GM19468 (cell line): ENCODE results near the gene ABCA10.
"Not testable (repeated sequence)": the region's sequence is repeated elsewhere in the genome, so short reads cannot be mapped to it uniquely, and the experiment has no call there.

Source experiments
- ATAC-seq: cut with Tn5 transposase; IDR thresholded peaks from one replicate; pipeline ENCODE4 v1.9.1; 2021; ENCODE audit warnings: mild to moderate bottlenecking, moderate library complexity, moderate number of reproducible peaks; ENCODE audit not compliant: unreplicated experiment; ENCODE audit errors: extremely low read depth

The ABCA10 gene

GRCh38 chr17:69168642-69169041 lies 60.0 kb downstream of the ABCA10 start:
- ATAC-seq, result not testable (repeated sequence)

DNA sequence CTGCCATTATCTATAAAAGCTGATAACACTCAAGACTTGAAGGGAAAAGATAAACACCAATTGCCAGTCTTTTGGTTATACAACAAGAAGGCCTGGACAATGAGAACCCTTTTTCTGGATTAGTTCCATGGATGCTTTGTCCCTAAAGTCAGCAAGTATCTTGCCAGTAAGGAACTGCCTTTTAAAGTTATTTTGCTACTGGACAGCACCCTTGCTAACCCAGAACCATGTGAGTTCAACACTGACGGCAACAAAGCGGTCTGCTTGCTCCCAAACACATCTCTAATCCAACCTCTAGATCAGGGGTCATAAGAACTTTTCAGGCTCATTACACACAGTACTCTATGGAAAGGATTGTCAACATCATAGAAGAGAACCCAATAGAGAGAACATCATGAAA lies 61.7 kb downstream of the ABCA10 start:
- ATAC-seq, result no peak

GRCh38 chr17:69164206-69164605 lies 64.4 kb downstream of the ABCA10 start:
- no peak for ATAC-seq

GRCh38 chr17:69159418-69159817 lies 69.2 kb downstream of the ABCA10 start:
- ATAC-seq, result no peak

DNA sequence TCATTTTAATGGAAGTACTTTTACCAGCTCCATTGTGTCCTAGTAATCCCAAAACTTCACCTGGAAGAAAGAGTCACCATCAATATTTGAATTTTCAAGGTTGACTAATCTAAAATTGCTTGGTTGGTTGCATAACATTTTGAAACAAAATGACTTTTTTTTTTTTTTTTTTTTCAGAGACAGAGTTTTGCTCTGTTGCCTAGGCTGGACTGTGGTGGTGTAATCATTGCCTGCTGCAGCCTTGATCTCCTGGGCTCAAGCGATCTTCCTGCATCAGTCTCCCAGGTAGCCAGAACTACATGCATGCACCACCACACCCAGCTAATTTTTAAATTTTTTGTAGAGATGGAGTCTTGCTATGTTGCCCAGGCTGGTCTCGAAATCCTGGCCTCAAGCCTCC lies 74.4 kb downstream of the ABCA10 start:
- no peak for ATAC-seq

DNA sequence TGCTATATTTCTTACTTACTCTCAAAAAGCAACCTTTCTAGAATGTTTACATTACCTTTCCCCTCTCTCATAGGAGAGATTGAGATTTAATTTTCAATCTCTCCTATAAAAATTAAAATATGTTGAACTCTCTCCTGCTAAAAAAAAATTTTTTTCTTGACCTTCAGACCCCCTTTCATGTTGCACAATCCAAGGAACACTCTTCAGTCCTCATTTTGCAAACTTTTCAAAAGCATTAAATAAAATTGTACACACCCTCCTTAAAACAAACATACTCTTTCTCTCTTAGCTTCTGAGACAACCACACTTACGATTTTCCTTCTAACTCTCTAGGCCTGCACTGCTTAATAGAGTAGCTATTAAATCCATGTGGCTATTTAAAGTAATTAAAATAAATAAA lies 78.3 kb downstream of the ABCA10 start:
- no peak for ATAC-seq

DNA sequence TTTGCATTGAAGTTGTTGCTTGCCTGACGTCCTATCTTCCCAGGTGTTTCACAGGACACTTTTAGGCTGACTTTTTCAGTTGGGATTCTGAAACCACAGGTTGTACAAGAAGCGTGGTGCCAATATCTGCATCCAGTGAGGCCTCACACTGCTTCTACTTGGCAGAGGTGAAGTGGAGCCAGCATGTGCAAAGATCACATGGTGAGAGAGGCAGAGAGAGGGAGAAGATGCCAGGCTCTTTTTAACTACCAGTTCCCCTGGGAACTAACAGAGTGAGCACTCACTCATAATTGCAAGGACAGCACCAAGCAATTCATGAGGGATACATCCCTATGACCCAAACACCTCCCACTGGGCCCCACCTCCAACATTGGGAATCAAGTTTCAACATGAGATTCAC lies 81.2 kb downstream of the ABCA10 start:
- ATAC-seq, result no peak

GRCh38 chr17:69144331-69145255 lies 84.0 kb downstream of the ABCA10 start:
- no peak for ATAC-seq

DNA sequence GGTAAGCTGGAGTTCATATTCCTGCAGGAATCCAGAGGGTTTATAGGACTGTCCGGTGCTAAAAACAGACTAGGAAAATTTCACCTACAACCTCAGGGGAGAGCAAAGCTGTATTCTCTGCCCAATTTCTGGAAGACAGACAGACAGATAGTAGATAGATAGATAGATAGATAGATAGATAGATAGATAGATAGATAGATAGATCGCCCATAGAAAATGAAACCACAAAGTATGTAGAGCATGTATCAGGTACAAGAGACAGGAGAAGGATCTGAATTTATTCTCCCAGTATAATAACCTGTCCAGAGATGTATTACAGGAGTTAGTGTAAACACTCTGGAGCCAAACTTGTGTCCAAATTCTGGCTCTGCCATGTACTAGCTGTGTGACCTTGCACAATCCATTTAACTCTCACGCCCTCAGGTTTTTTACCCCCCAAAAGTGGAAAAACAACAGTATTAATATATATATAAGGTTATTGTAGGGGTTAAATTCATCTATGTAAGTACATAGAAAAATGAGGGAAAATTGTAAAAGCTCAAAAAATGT lies 84.9 kb downstream of the ABCA10 start:
- no peak for ATAC-seq

DNA sequence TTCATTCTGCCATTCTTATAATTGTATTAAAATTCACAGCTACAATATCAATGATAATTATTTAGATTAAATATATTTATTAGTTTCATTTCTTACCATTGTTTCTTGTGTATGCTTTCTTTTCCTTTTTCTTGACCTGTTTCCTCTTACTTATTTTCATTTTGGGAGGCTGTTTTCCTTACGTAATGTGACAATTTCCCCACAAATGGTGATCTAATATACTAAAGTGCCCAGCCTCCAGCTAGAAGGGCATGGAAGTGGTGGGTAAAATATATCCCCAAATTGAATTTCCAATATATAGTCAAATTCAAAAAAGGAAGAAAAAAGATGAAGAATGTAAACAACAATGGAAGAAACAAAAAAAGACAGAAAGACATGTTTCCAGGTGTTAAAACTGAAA lies 85.5 kb downstream of the ABCA10 start:
- ATAC-seq, result no peak

- no peak for ATAC-seq
Measured at GRCh38 chr17:69142175-69142802, 86.3 kb downstream of the ABCA10 start.

- ATAC-seq, result no peak
Measured at GRCh38 chr17:69141431-69142174, 87.0 kb downstream of the ABCA10 start, which contains the start of gene ABCA6. Gene ABCA6, minus strand, starts transcription at chr17:69141895. Its CDS starts 1,192 bp downstream, at chr17:69140703.

DNA sequence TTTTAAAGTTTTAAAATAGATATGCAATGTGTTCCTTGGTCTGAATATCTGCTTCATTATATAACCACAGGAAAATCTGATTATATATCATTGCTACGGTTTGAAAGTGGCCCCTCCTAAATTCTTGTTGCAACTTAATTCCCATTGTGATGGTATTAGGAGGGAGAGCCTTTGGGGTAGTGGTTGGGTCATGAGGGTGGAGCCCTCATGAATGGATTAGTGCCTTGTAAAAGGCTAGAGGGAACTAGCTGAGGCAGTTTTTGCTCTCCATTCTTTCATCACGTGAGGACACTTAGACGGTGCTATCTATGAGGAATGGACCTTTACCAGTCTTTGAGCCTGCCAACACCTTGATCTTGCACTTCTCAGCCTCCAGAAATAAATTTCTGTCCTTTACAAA lies 94.5 kb downstream of the ABCA10 start:
- no peak for ATAC-seq

GRCh38 chr17:69130627-69131296 lies 97.9 kb downstream of the ABCA10 start:
- no peak for ATAC-seq

- ATAC-seq, result no peak
Measured at GRCh38 chr17:69123626-69124025, 105.0 kb downstream of the ABCA10 start.

DNA sequence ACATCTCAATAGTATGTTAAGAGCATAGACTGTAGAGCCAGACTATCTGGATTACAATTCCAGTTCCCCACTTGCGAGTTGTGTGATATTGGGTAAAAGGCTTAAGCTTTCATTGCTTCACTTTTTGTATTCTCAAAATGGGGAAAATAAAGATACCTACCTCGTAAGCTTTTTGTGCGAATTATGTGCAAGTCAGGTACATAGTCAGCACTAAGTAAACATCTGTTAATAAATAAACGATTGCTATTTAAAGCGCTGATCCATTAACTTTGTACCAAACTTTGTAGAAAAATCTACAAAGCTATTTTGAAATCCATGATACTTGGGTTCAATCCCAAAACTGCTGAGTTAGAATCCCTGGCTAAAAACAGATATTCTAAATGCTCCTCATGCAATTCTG lies 106.6 kb downstream of the ABCA10 start:
- ATAC-seq, result no peak

- ATAC-seq, result peak; percentile 42
Measured at GRCh38 chr17:69117855-69118784, 110.5 kb downstream of the ABCA10 start.

DNA sequence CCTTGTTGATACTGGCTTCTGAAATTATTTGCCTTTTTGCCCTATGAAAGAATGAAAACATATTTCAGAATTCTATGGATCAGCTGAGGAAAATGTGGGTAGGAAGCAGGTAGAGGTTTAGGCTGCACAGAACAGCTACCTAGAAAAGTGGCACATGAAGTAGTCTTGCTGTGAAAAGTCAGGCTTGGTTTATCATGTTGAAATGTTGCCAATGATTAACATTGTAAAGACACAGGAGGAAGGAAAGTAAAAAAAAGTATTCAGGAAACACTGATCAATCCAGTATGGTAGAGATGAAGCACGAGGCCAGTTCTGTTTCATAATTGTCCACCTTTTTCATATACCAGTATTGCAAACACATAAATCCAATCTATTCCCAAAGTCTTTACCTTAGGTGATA lies 116.8 kb downstream of the ABCA10 start:
- ATAC-seq, result no peak
